HepG2 (cell line): ENCODE measurements around the gene C5orf58. TPM values are rescaled to one million over a fixed set of nuclear protein-coding genes. Genes with fewer than 3 reads are reported as not detected.

ENCODE experiments used
- CERS6 ChIP-seq: sonication (generic); formaldehyde crosslinking; IDR thresholded peaks from 2 replicates; pipeline ENCODE4 v1.5.0; 2020; ENCODE audit warnings: missing genetic modification reagents
- ELF4 ChIP-seq: sonication (generic); formaldehyde crosslinking; IDR thresholded peaks from 2 replicates; pipeline ENCODE4 v1.5.0; 2020; ENCODE audit warnings: missing genetic modification reagents, mild to moderate bottlenecking, moderate library complexity, borderline replicate concordance
- GRHL1 ChIP-seq: sonication (generic); formaldehyde crosslinking; conservative IDR thresholded peaks from 2 replicates; pipeline ENCODE4 v1.8.0; 2022; ENCODE audit warnings: missing genetic modification reagents
- JARID2 ChIP-seq: sonication (generic); formaldehyde crosslinking; IDR thresholded peaks from 2 replicates; pipeline ENCODE4 v1.8.1; 2023; ENCODE audit warnings: missing genetic modification reagents, inconsistent platforms; ENCODE audit not compliant: insufficient replicate concordance
- KLF13 ChIP-seq: sonication (generic); formaldehyde crosslinking; IDR thresholded peaks from 2 replicates; pipeline ENCODE4 v1.4.0; 2020; ENCODE audit warnings: mild to moderate bottlenecking, missing genetic modification reagents
- MIER2 ChIP-seq: IDR thresholded peaks from 2 replicates; pipeline ENCODE4 v1.6.1; 2016; ENCODE audit warnings: missing biosample characterization, missing genetic modification reagents
- RBAK ChIP-seq: sonication (generic); formaldehyde crosslinking; IDR thresholded peaks from 2 replicates; pipeline ENCODE4 v1.5.1; 2020; ENCODE audit warnings: mild to moderate bottlenecking, missing genetic modification reagents
- ZNF570 ChIP-seq: sonication (generic); formaldehyde crosslinking; IDR thresholded peaks from 2 replicates; pipeline ENCODE4 v1.4.0; 2020; ENCODE audit warnings: mild to moderate bottlenecking, missing genetic modification reagents, borderline replicate concordance
- polyA plus RNA-seq, 8 experiments: library from polyadenylated mRNA; depleted of rRNA in 3 of 8; stranded (reverse) in 7 of 8; unstranded in 1 of 8; fragments of >200 nt; fragmentation: Illumina TruSeq in 4 of 8; extraction: Trizol in 4 of 8; gene quantifications; 2 replicates each; pipeline versions ENCODE4 v1.2.1 to v1.2.3, GENCODE V29; 2011 to 2016; ENCODE audit warnings: low read depth in 4 of 8, missing spikeins in 1 of 8, mixed read lengths in 1 of 8; ENCODE audit not compliant: insufficient read depth in 1 of 8
- total RNA-seq, 5 experiments: library from RNA; depleted of rRNA; stranded (reverse); fragments of >200 nt; fragmentation: Illumina TruSeq; extraction: Trizol; gene quantifications; 2 replicates each; pipeline ENCODE4 v1.2.3, GENCODE V29; 2016; ENCODE audit warnings: low read depth in 1 of 5
- TF ChIP-seq, protein P1 (sequence below): sonication (generic); formaldehyde crosslinking; IDR thresholded peaks from 2 replicates; pipeline ENCODE4 v1.5.0; 2020; ENCODE audit warnings: mild to moderate bottlenecking, missing genetic modification reagents, moderate library complexity
- TF ChIP-seq, protein P2 (sequence below): sonication (generic); formaldehyde crosslinking; IDR thresholded peaks from 2 replicates; pipeline ENCODE4 v1.9.0; 2021; ENCODE audit warnings: missing genetic modification reagents, borderline replicate concordance
- TF ChIP-seq, protein P3 (sequence below): IDR thresholded peaks from 2 replicates; pipeline ENCODE4 v1.6.1; 2016; ENCODE audit warnings: missing compliant biosample characterization, missing genetic modification reagents, borderline replicate concordance

C5orf58 gene
- total and polyA plus RNA-seq, 2 of the 13 experiments (the other 11 are each of a cell fraction or from before 2014, with no cell fraction given), result not detected

- TF ChIP-seq CERS6 (CRISPR knock-in tag), result no peak
- TF ChIP-seq ZNF570 (CRISPR knock-in tag), result no peak
- no peak for TF ChIP-seq RBAK (CRISPR knock-in tag)
- TF ChIP-seq, protein P1, sequence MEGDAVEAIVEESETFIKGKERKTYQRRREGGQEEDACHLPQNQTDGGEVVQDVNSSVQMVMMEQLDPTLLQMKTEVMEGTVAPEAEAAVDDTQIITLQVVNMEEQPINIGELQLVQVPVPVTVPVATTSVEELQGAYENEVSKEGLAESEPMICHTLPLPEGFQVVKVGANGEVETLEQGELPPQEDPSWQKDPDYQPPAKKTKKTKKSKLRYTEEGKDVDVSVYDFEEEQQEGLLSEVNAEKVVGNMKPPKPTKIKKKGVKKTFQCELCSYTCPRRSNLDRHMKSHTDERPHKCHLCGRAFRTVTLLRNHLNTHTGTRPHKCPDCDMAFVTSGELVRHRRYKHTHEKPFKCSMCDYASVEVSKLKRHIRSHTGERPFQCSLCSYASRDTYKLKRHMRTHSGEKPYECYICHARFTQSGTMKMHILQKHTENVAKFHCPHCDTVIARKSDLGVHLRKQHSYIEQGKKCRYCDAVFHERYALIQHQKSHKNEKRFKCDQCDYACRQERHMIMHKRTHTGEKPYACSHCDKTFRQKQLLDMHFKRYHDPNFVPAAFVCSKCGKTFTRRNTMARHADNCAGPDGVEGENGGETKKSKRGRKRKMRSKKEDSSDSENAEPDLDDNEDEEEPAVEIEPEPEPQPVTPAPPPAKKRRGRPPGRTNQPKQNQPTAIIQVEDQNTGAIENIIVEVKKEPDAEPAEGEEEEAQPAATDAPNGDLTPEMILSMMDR (CRISPR knock-in tag), result peak; percentile 60
- TF ChIP-seq, protein P2, sequence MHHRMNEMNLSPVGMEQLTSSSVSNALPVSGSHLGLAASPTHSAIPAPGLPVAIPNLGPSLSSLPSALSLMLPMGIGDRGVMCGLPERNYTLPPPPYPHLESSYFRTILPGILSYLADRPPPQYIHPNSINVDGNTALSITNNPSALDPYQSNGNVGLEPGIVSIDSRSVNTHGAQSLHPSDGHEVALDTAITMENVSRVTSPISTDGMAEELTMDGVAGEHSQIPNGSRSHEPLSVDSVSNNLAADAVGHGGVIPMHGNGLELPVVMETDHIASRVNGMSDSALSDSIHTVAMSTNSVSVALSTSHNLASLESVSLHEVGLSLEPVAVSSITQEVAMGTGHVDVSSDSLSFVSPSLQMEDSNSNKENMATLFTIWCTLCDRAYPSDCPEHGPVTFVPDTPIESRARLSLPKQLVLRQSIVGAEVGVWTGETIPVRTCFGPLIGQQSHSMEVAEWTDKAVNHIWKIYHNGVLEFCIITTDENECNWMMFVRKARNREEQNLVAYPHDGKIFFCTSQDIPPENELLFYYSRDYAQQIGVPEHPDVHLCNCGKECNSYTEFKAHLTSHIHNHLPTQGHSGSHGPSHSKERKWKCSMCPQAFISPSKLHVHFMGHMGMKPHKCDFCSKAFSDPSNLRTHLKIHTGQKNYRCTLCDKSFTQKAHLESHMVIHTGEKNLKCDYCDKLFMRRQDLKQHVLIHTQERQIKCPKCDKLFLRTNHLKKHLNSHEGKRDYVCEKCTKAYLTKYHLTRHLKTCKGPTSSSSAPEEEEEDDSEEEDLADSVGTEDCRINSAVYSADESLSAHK (CRISPR knock-in tag), result no peak
- no peak for TF ChIP-seq GRHL1 (CRISPR knock-in tag)
- TF ChIP-seq, protein P3, sequence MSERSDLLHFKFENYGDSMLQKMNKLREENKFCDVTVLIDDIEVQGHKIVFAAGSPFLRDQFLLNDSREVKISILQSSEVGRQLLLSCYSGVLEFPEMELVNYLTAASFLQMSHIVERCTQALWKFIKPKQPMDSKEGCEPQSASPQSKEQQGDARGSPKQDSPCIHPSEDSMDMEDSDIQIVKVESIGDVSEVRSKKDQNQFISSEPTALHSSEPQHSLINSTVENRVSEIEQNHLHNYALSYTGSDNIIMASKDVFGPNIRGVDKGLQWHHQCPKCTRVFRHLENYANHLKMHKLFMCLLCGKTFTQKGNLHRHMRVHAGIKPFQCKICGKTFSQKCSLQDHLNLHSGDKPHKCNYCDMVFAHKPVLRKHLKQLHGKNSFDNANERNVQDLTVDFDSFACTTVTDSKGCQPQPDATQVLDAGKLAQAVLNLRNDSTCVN, result no peak
- no peak for TF ChIP-seq MIER2 (CRISPR knock-in tag)
- no peak for TF ChIP-seq ELF4 (CRISPR knock-in tag)
- no peak for TF ChIP-seq KLF13
- no peak for TF ChIP-seq JARID2
These were observed 16.4 kb upstream of the C5orf58 start (continued) for GRCh38 chr5:170216257-170216864.
